H1 (cell line): ENCODE data around the gene DCXR. TPM values are rescaled to one million over a fixed set of nuclear protein-coding genes. Genes with fewer than 3 reads are reported as not detected.

Experiments
- CTCF ChIA-PET: fragments of 300-600 bp; sonication (Branson Sonifier 250); formaldehyde crosslinking; loops from one replicate; lab custom pipeline; 2021; ENCODE audit not compliant: partially characterized antibody; lab: Charles Lee
- POLR2A ChIA-PET: fragments of 300-600 bp; sonication (Branson Sonifier 250); formaldehyde crosslinking; loops from one replicate; lab custom pipeline; 2021; ENCODE audit warnings: inconsistent platforms; ENCODE audit not compliant: partially characterized antibody; lab: Charles Lee
- DNase-seq, 2 experiments: peaks; one replicate each; pipeline versions ENCODE4 v3.0.0 to v3.0.0-alpha.2; 2010 to 2022; ENCODE audit warnings: low spot score in 2 of 2, low read depth in 1 of 2, mixed read lengths in 1 of 2
- FAIRE-seq: peaks from 2 replicates; lab custom pipeline; 2011; peaks lifted over from hg19 to GRCh38; lab: Jason Lieb, UNC
- H2AFZ ChIP-seq: 2 replicates; pipeline ENCODE4 v1.8.1; 2012; ENCODE audit warnings: low read length, inconsistent platforms
- H2AK5ac ChIP-seq: 2 replicates; pipeline ENCODE4 v1.6.1; 2013; ENCODE audit warnings: low read depth, low read length
- H2BK120ac ChIP-seq: replicated peaks from 2 replicates; pipeline ENCODE3; 2013; ENCODE audit warnings: low read depth, low read length, inconsistent platforms
- H2BK12ac ChIP-seq: 2 replicates; pipeline ENCODE4 v1.6.1; 2013; ENCODE audit warnings: low read depth, low read length
- H2BK15ac ChIP-seq: 2 replicates; pipeline ENCODE4 v1.6.1; 2013; ENCODE audit warnings: low read length
- H2BK20ac ChIP-seq: 2 replicates; pipeline ENCODE4 v1.6.1; 2013; ENCODE audit warnings: low read length
- H2BK5ac ChIP-seq: 2 replicates; pipeline ENCODE4 v1.6.1; 2013; ENCODE audit warnings: low read depth, low read length
- H3K14ac ChIP-seq: 2 replicates; pipeline ENCODE4 v1.6.1; 2013; ENCODE audit warnings: inconsistent platforms; ENCODE audit not compliant: insufficient read length
- H3K18ac ChIP-seq: 2 replicates; pipeline ENCODE4 v1.6.1; 2013; ENCODE audit warnings: low read length; ENCODE audit errors: extremely low read depth
- H3K23ac ChIP-seq: 2 replicates; pipeline ENCODE4 v1.6.1; 2013; ENCODE audit warnings: inconsistent platforms; ENCODE audit not compliant: insufficient read length
- H3K23me2 ChIP-seq: 2 replicates; pipeline ENCODE4 v1.6.1; 2013; ENCODE audit warnings: low read depth, low read length
- H3K27ac ChIP-seq: 2 replicates; pipeline ENCODE4 v1.6.1; 2011; ENCODE audit warnings: low read depth, low read length, inconsistent platforms
- H3K27me3 ChIP-seq, 4 experiments: replicated peaks in 1 of 4; 1 replicate in 1 of 4; 2 replicates in 3 of 4; pipeline versions ENCODE4 v1.6.1 to v1.8.1; 2011 to 2013; ENCODE audit warnings: low read length in 3 of 4, mild to moderate bottlenecking in 3 of 4, inconsistent platforms in 2 of 4, mixed read lengths in 2 of 4, moderate library complexity in 1 of 4; ENCODE audit not compliant: control insufficient read depth in 3 of 4, insufficient read depth in 3 of 4; ENCODE audit errors: extremely low read depth in 1 of 4
- H3K36me3 ChIP-seq, 4 experiments: 2 replicates each; pipeline versions ENCODE4 v1.6.1 to v1.8.1; 2011 to 2013; ENCODE audit warnings: mild to moderate bottlenecking in 4 of 4, low read length in 3 of 4, moderate library complexity in 2 of 4, control low read depth in 1 of 4, inconsistent platforms in 1 of 4; ENCODE audit not compliant: insufficient read depth in 4 of 4, control insufficient read depth in 2 of 4
- H3K4ac ChIP-seq: replicated peaks from 2 replicates; pipeline ENCODE3; 2013; ENCODE audit warnings: low read length, low read depth, mixed read lengths, inconsistent platforms; ENCODE audit not compliant: insufficient read length
- H3K4me1 ChIP-seq, 4 experiments: replicated peaks in 1 of 4; 1 replicate in 1 of 4; 2 replicates in 3 of 4; pipeline versions ENCODE4 v1.6.1 to v1.8.1; 2011 to 2013; ENCODE audit warnings: low read length in 3 of 4, inconsistent platforms in 2 of 4, mixed read lengths in 1 of 4; ENCODE audit not compliant: insufficient read depth in 4 of 4, control insufficient read depth in 3 of 4
- H3K4me2 ChIP-seq, 2 experiments: 2 replicates each; pipeline versions ENCODE4 v1.6.1 to v1.8.1; 2011 to 2013; ENCODE audit warnings: low read depth in 2 of 2, low read length in 2 of 2, control low read depth in 1 of 2, inconsistent platforms in 1 of 2, mild to moderate bottlenecking in 1 of 2; ENCODE audit not compliant: insufficient read depth in 1 of 2
- H3K4me3 ChIP-seq, 4 experiments: fragments of 200-600, 300-600 bp in 1 of 4; sonication (generic), shearing (Covaris generic), sonication (Bioruptor Twin) in 1 of 4; 2 replicates each; pipeline versions ENCODE4 v1.5.1 to v1.8.1; 2011 to 2016; ENCODE audit warnings: low read length in 4 of 4, low read depth in 3 of 4, control low read depth in 2 of 4, inconsistent platforms in 2 of 4, mild to moderate bottlenecking in 2 of 4, mixed read lengths in 1 of 4, moderate library complexity in 1 of 4; ENCODE audit not compliant: insufficient read depth in 2 of 4; ENCODE audit errors: extremely low read depth in 1 of 4
- H3K56ac ChIP-seq: replicated peaks from 2 replicates; pipeline ENCODE3; 2013; ENCODE audit warnings: low read depth, mild to moderate bottlenecking, mixed read lengths, low read length, inconsistent platforms; ENCODE audit not compliant: insufficient read length
- H3K79me1 ChIP-seq: 2 replicates; pipeline ENCODE4 v1.6.1; 2013; ENCODE audit warnings: low read depth, low read length, control low read depth
- H3K79me2 ChIP-seq, 2 experiments: 2 replicates each; pipeline versions ENCODE4 v1.6.1 to v1.8.1; 2012 to 2013; ENCODE audit warnings: low read length in 2 of 2, mild to moderate bottlenecking in 2 of 2, inconsistent platforms in 1 of 2; ENCODE audit not compliant: insufficient read depth in 2 of 2, control insufficient read depth in 1 of 2
- H3K9ac ChIP-seq, 4 experiments: replicated peaks in 1 of 4; 1 replicate in 1 of 4; 2 replicates in 3 of 4; pipeline versions ENCODE4 v1.6.1 to v1.8.1; 2011 to 2013; ENCODE audit warnings: low read depth in 3 of 4, low read length in 3 of 4, control low read depth in 2 of 4, mild to moderate bottlenecking in 2 of 4, moderate library complexity in 2 of 4, inconsistent platforms in 1 of 4; ENCODE audit errors: extremely low read depth in 1 of 4
- H3K9me3 ChIP-seq, 2 experiments: 2 replicates each; pipeline versions ENCODE4 v1.6.1 to v1.8.1; 2012 to 2013; ENCODE audit warnings: mild to moderate bottlenecking in 2 of 2, moderate library complexity in 2 of 2, control low read depth in 1 of 2, inconsistent platforms in 1 of 2, low read depth in 1 of 2, low read length in 1 of 2, mixed read lengths in 1 of 2; ENCODE audit not compliant: insufficient read depth in 2 of 2
- H4K20me1 ChIP-seq, 2 experiments: replicated peaks in 1 of 2; 2 replicates each; pipeline versions ENCODE3 to v1.8.1; 2011 to 2013; ENCODE audit warnings: inconsistent platforms in 2 of 2, low read length in 2 of 2, mild to moderate bottlenecking in 1 of 2; ENCODE audit not compliant: insufficient read depth in 2 of 2, control insufficient read depth in 1 of 2
- H4K5ac ChIP-seq: 2 replicates; pipeline ENCODE4 v1.6.1; 2013; ENCODE audit warnings: low read length, low read depth, mixed read lengths, inconsistent platforms; ENCODE audit not compliant: insufficient read length
- H4K8ac ChIP-seq: 2 replicates; pipeline ENCODE4 v1.8.0; 2013; ENCODE audit warnings: mild to moderate bottlenecking, moderate library complexity, low read length, inconsistent platforms; ENCODE audit not compliant: insufficient read depth; ENCODE audit errors: extremely low read depth
- H4K91ac ChIP-seq: replicated peaks from 2 replicates; pipeline ENCODE3; 2013; ENCODE audit warnings: low read length, mixed read lengths, inconsistent platforms; ENCODE audit not compliant: insufficient read length
- MAFK ChIP-seq: IDR thresholded peaks from 2 replicates; pipeline ENCODE4 v1.6.1; 2012; ENCODE audit warnings: low read depth, mild to moderate bottlenecking, improper control_type of control experiment, low read length
- WGBS, 2 experiments: shearing (Covaris generic) in 1 of 2; methylation state at CpG; one replicate each; pipeline versions ENCODE4 v1.1.6 to v1.1.7; 2013 to 2015; ENCODE audit warnings: low lambda C conversion rate in 2 of 2, mixed read lengths in 2 of 2, inconsistent platforms in 1 of 2, low coverage in 1 of 2, missing lambda C conversion rate in 1 of 2; ENCODE audit not compliant: insufficient replicate concordance in 2 of 2, insufficient coverage in 1 of 2, insufficient read length in 1 of 2; ENCODE audit errors: extremely low coverage in 1 of 2, missing lambda C conversion rate in 1 of 2; 5-methylcytosine and 5-hydroxymethylcytosine counted together
- polyA plus RNA-seq, 7 experiments: library from polyadenylated mRNA; depleted of rRNA in 3 of 7; stranded (reverse) in 5 of 7; unstranded in 2 of 7; fragments of >200 nt in 5 of 7; fragments of 200-250 nt in 2 of 7; gene quantifications; 1 replicate in 5 of 7; 2 replicates in 1 of 7; 4 replicates in 1 of 7; pipeline versions ENCODE4 v1.2.1 to v1.2.3, GENCODE V29; 2011 to 2013; ENCODE audit warnings: missing spikeins in 2 of 7, mixed read lengths in 2 of 7
- total RNA-seq: library from RNA; stranded (reverse); fragmentation: NEBNext Ultra II Directional; extraction: Animal tissue kit (Norgen Biotek cat#: 25700); gene quantifications from 2 replicates; pipeline ENCODE4 v1.2.1, GENCODE V29; 2021

The DCXR gene
- total and polyA plus RNA-seq, 2 of the 8 experiments (the other 6 are each of a cell fraction or from before 2014, with no cell fraction given): 96.3 to 212 TPM

GRCh38 chr17:82047914-82048570, 10.5 kb upstream of the DCXR start:
- Histone ChIP-seq H2AFZ (no peak overlapping the region), H3K79me1 (peaks cover 6% of the 10 kb centered on the region; the same call in 1 of the 2 replicates), H2BK15ac (no peak overlapping the region), H3K23ac (no peak overlapping the region), H4K8ac (no peak overlapping the region; the same call in 1 of the 2 replicates), H4K20me1 (peaks cover under 1 to 7% of the 10 kb centered on the region in 2 experiments), H2BK120ac (no peak overlapping the region), H3K18ac (no peak overlapping the region), H3K4ac (no peak overlapping the region), H3K9me3 (no peaks in the 10 kb centered on the region), H2BK5ac (no peak overlapping the region), H2BK20ac (no peak overlapping the region), H2AK5ac (no peak overlapping the region), H3K27me3 (no peaks in the 10 kb centered on the region; a peak in 1 of 7 replicates), H3K27ac (no peak overlapping the region), H3K9ac (no peak overlapping the region), H3K36me3 (peaks cover 0 to 8% (median 2%) of the 10 kb centered on the region in 4 experiments; a peak in 3 of 8 replicates), H3K4me1 (peaks cover 0 to 20% (median 11%) of the 10 kb centered on the region in 4 experiments; a peak in 5 of 7 replicates), H4K91ac (no peak overlapping the region), H3K79me2 (peaks cover 0 to 9% of the 10 kb centered on the region in 2 experiments; a peak in 1 of 4 replicates), H3K4me2 (no peak overlapping the region), H3K4me3 (no peak overlapping the region), H2BK12ac (no peak overlapping the region), H4K5ac (no peak overlapping the region), H3K56ac (no peak overlapping the region), H3K14ac (no peak overlapping the region), H3K23me2 (peaks cover 6% of the 10 kb centered on the region; the same call in 1 of the 2 replicates)
- POLR2A ChIA-PET: interaction anchor here (0.7 to 1.3 kb wide), 4 partner anchors 9 to 41 kb away, joined by 3 to 6 read pairs (median 4); partner anchors contain the start of gene RAC3
- FAIRE-seq (no peak), DNase-seq (no peak)
- CTCF ChIA-PET: interaction anchor here (0.8 kb wide), 1 partner anchor 17 kb away, joined by 3 read pairs; no protein-coding TSS in a partner anchor
- 89% methylated on average over 24 of the region's 25 CpGs; no CpG with 5 or more reads in 1 of the 2 experiments for WGBS, 2 experiments
- TF ChIP-seq MAFK: no peak
